ENCODE data around the gene MMD2. TPM values are rescaled to one million over a fixed set of nuclear protein-coding genes. Genes with fewer than 3 reads are reported as not detected.

MMD2 gene
- total and polyA plus RNA-seq, 2 donors (not counting 3 experiments of a cell fraction or from before 2014, with no cell fraction given): not detected

DNA sequence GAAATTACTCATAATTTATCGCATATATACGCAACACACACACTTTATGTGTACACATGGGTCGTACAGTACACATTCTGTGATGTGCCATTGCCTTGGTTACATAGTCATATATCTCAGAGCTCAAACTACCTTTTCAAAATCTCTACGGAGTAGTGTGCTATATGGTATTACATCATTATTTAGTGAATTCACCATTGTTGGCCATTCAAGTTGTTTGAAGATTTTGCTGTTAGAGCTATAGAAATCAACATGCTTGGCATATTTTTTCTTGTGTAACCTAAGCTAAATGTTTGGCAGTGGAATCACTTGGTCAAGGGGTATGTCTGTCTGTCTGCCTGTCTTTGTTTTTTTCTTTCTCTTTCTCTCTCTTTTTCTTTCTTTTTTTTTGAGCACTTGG lies 42.0 kb upstream of the MMD2 start:
- no peaks in the 10 kb centered on the region for H4K20me1 ChIP-seq (replicated peaks; ENCODE audit: control insufficient read depth, extremely low read depth, insufficient read depth, low read length)
- intact Hi-C loops (cut with micrococcal nuclease): no loop called here
- H3K27me3 ChIP-seq (ENCODE audit: control insufficient read depth in 2 of 2, insufficient read depth in 2 of 2, low read length in 2 of 2): no peaks in the 10 kb centered on the region
- H2AFZ ChIP-seq (ENCODE audit: low read depth, low read length): no peak overlapping the region
- peaks cover 2 to 10% of the 10 kb centered on the region in 2 experiments for H3K36me3 ChIP-seq (ENCODE audit: control insufficient read depth in 2 of 2, extremely low read depth in 1 of 2, insufficient read depth in 2 of 2, low read length in 2 of 2)
- dilution Hi-C loops (cut with MboI; ENCODE audit: extremely low pct_ligation_motif_present, low sequenced_read_pairs): no loop called here
- no peaks in the 10 kb centered on the region for H3K4me1 ChIP-seq (ENCODE audit: control insufficient read depth, extremely low read depth, insufficient read depth, low read length)
- H3K79me2 ChIP-seq (ENCODE audit: control insufficient read depth, insufficient read depth, low read length): no peaks in the 10 kb centered on the region
- no peak overlapping the region for H3K4me2 ChIP-seq (ENCODE audit: insufficient read depth, low read length)
- no peak overlapping the region for H3K9ac ChIP-seq (replicated peaks; ENCODE audit: extremely low read depth, insufficient read depth, low read length)
- no TSS peak for BruUV-seq (replicated peaks)
- no peaks in the 10 kb centered on the region for H3K9me3 ChIP-seq (replicated peaks; ENCODE audit: control insufficient read depth, insufficient read depth, low read length)
- ChIA-PET POLR2A (no interaction called here), CTCF (no interaction called here)
- no peak overlapping the region for H3K27ac ChIP-seq (ENCODE audit: insufficient read depth, low read depth, low read length)
- DNase-seq (ENCODE audit: low read depth, low spot score) (no peak), FAIRE-seq (no peak)
- TF ChIP-seq, protein P1, sequence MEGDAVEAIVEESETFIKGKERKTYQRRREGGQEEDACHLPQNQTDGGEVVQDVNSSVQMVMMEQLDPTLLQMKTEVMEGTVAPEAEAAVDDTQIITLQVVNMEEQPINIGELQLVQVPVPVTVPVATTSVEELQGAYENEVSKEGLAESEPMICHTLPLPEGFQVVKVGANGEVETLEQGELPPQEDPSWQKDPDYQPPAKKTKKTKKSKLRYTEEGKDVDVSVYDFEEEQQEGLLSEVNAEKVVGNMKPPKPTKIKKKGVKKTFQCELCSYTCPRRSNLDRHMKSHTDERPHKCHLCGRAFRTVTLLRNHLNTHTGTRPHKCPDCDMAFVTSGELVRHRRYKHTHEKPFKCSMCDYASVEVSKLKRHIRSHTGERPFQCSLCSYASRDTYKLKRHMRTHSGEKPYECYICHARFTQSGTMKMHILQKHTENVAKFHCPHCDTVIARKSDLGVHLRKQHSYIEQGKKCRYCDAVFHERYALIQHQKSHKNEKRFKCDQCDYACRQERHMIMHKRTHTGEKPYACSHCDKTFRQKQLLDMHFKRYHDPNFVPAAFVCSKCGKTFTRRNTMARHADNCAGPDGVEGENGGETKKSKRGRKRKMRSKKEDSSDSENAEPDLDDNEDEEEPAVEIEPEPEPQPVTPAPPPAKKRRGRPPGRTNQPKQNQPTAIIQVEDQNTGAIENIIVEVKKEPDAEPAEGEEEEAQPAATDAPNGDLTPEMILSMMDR (IDR thresholded peaks at IDR 0.05; ENCODE audit: extremely low read depth in 1 of 2, insufficient read depth in 1 of 2, low read depth in 1 of 2, low read length in 2 of 2): no peak
- no peak for TF ChIP-seq JUN (IDR thresholded peaks at IDR 0.05; ENCODE audit: borderline replicate concordance, insufficient read depth, insufficient read length, low read depth)
- TF ChIP-seq GATA2 (IDR thresholded peaks at IDR 0.05; ENCODE audit: insufficient read depth, insufficient read length, low read depth, low read length): no peak
- no peak for TF ChIP-seq EZH2 (IDR thresholded peaks at IDR 0.05; ENCODE audit: borderline replicate concordance, low read depth, low read length, severe bottlenecking)
- H3K4me3 ChIP-seq (replicated peaks in 1 of 3; ENCODE audit: insufficient read depth in 1 of 3, low read depth in 1 of 3, low read length in 3 of 3): no peak overlapping the region
- no peaks in the 10 kb centered on the region for H3K9me1 ChIP-seq (replicated peaks; ENCODE audit: control insufficient read depth, extremely low read depth, insufficient read depth, low read length)

DNA sequence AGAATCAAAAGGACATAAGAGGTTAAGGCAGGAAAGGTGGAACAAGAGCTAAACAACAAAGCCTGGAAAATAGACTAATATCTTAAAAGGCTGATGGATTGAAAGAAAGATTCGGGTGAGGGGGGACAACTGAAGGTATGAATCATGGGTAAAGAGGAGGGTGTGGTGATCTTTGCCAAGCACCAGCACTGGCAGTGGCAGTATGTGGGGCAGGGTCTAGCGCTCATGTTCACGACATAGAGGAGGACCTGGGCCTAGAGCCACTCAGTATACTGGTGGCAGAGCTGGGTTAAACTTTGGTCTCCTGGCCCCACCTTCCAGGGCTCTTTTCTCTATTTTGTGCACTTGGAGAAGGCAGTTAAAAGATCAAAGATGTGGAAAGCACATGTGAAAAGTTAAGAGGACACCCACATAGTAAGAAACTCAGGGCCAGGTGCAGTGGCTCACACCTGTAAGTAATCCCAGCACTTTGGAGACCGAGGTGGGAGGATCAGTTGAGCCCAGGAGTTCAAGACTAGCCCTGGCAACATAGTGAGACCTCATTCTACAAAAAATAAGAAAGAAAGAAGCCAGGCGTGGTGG lies 40.5 kb upstream of the MMD2 start:
- no peak for DNase-seq (ENCODE audit: low read depth, low spot score)
- Histone ChIP-seq H3K4me1 (ENCODE audit: control insufficient read depth, extremely low read depth, insufficient read depth, low read length) (no peaks in the 10 kb centered on the region), H3K27me3 (ENCODE audit: control insufficient read depth in 2 of 2, insufficient read depth in 2 of 2, low read length in 2 of 2) (no peaks in the 10 kb centered on the region), H3K27ac (ENCODE audit: insufficient read depth, low read depth, low read length) (no peak overlapping the region), H3K9me1 (replicated peaks; ENCODE audit: control insufficient read depth, extremely low read depth, insufficient read depth, low read length) (no peaks in the 10 kb centered on the region), H3K36me3 (ENCODE audit: control insufficient read depth in 2 of 2, extremely low read depth in 1 of 2, insufficient read depth in 2 of 2, low read length in 2 of 2) (peaks cover 2 to 19% of the 10 kb centered on the region in 2 experiments), H3K9ac (replicated peaks; ENCODE audit: extremely low read depth, insufficient read depth, low read length) (no peak overlapping the region), H3K4me2 (ENCODE audit: insufficient read depth, low read length) (no peak overlapping the region), H3K9me3 (replicated peaks; ENCODE audit: control insufficient read depth, insufficient read depth, low read length) (no peaks in the 10 kb centered on the region), H2AFZ (ENCODE audit: low read depth, low read length) (no peak overlapping the region), H3K79me2 (ENCODE audit: control insufficient read depth, insufficient read depth, low read length) (no peaks in the 10 kb centered on the region), H3K4me3 (replicated peaks in 1 of 3; ENCODE audit: insufficient read depth in 1 of 3, low read depth in 1 of 3, low read length in 3 of 3) (no peak overlapping the region), H4K20me1 (replicated peaks; ENCODE audit: control insufficient read depth, extremely low read depth, insufficient read depth, low read length) (no peaks in the 10 kb centered on the region)
- no peak for FAIRE-seq
- CTCF ChIA-PET: interaction anchor here (1.7 kb wide), 1 partner anchor 25 kb away, joined by 6 read pairs; no protein-coding TSS in a partner anchor
- POLR2A ChIA-PET: no interaction called here
- TF ChIP-seq, protein P1 (IDR thresholded peaks at IDR 0.05; ENCODE audit: extremely low read depth in 1 of 2, insufficient read depth in 1 of 2, low read depth in 1 of 2, low read length in 2 of 2): no peak
- TF ChIP-seq, protein P2, sequence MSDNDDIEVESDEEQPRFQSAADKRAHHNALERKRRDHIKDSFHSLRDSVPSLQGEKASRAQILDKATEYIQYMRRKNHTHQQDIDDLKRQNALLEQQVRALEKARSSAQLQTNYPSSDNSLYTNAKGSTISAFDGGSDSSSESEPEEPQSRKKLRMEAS (IDR thresholded peaks at IDR 0.05; ENCODE audit: insufficient read depth, insufficient read length): no peak
- TF ChIP-seq POLR2A (IDR thresholded peaks at IDR 0.05; ENCODE audit: low read depth, low read length): no peak
- TF ChIP-seq MYC (IDR thresholded peaks at IDR 0.05; ENCODE audit: low read depth, low read length): no peak
- TF ChIP-seq JUN (IDR thresholded peaks at IDR 0.05; ENCODE audit: borderline replicate concordance, insufficient read depth, insufficient read length, low read depth): no peak
- TF ChIP-seq POLR2AphosphoS5 (IDR thresholded peaks at IDR 0.05; ENCODE audit: insufficient read depth, low read depth, low read length): no peak
- TF ChIP-seq EZH2 (IDR thresholded peaks at IDR 0.05; ENCODE audit: borderline replicate concordance, low read depth, low read length, severe bottlenecking): no peak
- no peak for TF ChIP-seq GATA2 (IDR thresholded peaks at IDR 0.05; ENCODE audit: insufficient read depth, insufficient read length, low read depth, low read length)
- no peak for TF ChIP-seq FOS (IDR thresholded peaks at IDR 0.05; ENCODE audit: borderline replicate concordance, insufficient read depth, low read length)
- intact Hi-C loops (cut with micrococcal nuclease) (no loop called here), dilution Hi-C loops (cut with MboI; ENCODE audit: extremely low pct_ligation_motif_present, low sequenced_read_pairs) (no loop called here)
- BruUV-seq (replicated peaks): no TSS peak
